Stimulated activated CD8-positive, alpha-beta memory T cell treated with anti-CD3 and anti-CD28 coated beads, Interleukin-7, amount 100 ng/mL, for 4 hours (primary cell): ENCODE measurements around the gene MFSD12.
"Not testable (repeated sequence)": the region's sequence is repeated elsewhere in the genome, so short reads cannot be mapped to it uniquely, and the experiment has no call there.

ENCODE experiments used
- DNase-seq, 2 donors: peaks; one replicate each; pipeline ENCODE4 v3.0.0-alpha.2; 2020; ENCODE audit warnings: low read depth in 2 of 2

Gene MFSD12

GRCh38 chr19:3584036-3584802, 26.8 kb upstream of the MFSD12 start:
- not testable (repeated sequence) for DNase-seq

DNA sequence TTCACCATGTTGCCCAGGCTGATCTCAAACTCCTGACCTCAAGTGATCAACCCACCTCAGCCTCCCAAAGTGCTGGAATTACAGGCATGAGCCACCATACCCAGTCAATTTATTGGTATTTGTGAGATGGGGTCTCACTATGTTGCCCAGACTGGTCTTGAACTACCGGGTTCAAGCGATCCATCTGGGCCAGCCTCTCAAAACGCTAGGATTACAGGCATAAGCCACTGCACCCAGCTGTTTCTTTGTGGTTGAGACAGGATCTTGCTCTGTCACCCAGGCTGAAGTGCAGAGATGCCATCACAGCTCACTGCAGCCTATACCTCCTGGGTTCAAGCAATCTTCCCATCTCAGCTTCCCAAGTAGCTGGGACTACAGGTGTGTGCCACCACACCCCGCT, 24.4 kb upstream of the MFSD12 start:
- DNase-seq, result not testable (repeated sequence)

GRCh38 chr19:3580156-3580934, 23.0 kb upstream of the MFSD12 start:
- no peak for DNase-seq

DNA sequence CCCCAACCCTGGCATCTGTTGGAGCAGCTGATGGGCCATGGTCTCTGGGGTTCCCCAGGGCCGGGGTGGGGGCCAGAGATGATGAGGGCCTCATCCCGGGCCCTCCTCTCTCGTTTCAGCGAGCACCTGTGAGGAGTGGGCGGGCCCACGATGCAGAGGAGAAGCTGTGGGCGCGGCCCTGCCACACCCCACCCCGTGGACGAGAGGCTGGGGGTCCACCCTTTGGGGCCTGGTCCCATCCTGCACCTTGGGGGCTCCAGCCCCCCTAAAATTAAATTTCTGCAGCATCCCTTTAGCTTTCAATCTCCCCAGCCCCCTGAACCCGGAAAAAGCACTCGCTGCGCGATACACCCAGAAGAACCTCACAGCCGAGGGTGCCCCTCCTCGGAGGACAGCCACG, 21.0 kb upstream of the MFSD12 start:
- DNase-seq, result no peak

DNA sequence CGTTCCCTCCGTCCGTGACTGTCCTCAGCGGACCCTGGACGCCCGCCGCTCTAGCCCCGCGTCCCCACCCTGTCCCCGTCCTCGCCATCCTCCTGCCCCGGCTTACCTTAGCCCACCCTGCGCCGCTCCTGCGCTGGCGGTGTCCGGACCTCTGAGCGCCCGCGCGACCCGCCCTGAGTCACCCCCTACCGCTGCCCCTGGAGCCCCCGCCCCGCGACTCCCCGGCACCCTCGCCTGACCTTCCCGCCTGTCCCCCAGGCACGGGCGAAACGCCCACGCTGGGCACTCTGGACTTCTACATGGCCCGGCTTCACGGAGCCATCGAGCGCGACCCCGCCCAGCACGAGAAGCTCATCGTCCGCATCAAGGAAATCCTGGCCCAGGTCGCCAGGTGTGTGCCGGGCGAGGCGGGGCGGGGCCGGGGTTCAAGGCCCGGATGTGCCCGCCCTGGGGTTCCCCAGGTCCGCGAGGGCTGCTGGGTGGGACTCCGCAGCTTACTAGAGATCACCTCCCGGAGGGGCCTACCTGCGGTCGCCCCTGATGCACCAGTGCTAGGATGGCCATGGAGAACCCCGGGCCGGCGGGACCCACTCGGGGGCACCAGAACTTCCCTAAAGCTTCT, 20.4 kb upstream of the MFSD12 start:
- DNase-seq, result no peak

- no peak for DNase-seq
These were observed 19.5 kb upstream of the MFSD12 start for GRCh38 chr19:3576696-3577443.

- DNase-seq, result no peak
These were observed 18.7 kb upstream of the MFSD12 start for GRCh38 chr19:3575949-3576673.

- DNase-seq, result no peak
These were observed 17.9 kb upstream of the MFSD12 start for GRCh38 chr19:3575260-3575741.

GRCh38 chr19:3573858-3574637, 16.7 kb upstream of the MFSD12 start:
- DNase-seq, result peak; percentile 63 to 67

- DNase-seq, result no peak
These were observed 15.9 kb upstream of the MFSD12 start for GRCh38 chr19:3573162-3573857.

GRCh38 chr19:3572855-3573161, 15.4 kb upstream of the MFSD12 start, which contains the start of gene HMG20B:
TSS of gene HMG20B (plus strand) at chr19:3572944. CDS start at chr19:3573310, 366 bp downstream.
- DNase-seq, result no peak

GRCh38 chr19:3572132-3572854, 14.9 kb upstream of the MFSD12 start:
- DNase-seq, result peak; percentile 99 to 100

GRCh38 chr19:3570606-3571011, 13.2 kb upstream of the MFSD12 start:
- DNase-seq, result no peak

DNA sequence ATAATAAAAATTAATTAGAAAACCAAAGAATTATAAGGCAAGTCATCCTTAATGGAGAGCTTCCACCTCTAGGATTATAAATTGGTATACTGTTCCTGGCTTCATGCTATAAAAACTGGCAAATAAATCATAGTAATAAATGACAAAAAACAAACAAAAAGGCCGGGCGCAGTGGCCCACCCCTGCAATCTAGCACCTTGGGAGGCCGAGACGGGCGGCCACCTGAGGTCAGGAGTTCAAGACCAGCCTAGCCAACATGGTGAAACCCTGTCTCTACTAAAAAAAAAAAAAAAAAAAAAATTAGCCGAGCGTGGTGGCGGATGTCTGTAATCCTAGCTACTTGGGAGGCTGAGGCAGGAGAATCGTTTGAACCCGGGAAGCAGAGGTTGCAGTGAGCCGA, 12.7 kb upstream of the MFSD12 start:
- not testable (repeated sequence) for DNase-seq

DNA sequence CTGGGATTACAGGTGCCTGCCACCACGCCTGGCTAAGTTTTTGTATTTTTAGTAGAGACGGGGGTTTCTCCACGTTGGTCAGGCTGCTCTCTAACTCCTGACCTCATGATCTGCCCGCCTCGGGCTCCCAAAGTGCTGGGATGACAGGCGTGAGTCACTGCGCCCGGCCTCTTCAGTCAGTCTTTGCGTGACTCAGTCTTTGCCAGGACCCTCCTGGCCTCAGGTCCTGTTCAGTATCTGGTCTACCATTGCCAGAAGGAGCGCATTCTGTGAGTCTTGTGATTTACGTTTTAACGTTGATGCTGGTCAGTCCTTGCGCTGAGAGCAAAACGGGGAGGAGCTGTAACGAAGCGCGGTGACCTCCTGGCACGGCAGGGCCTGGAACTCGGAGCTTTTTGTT, 7.8 kb upstream of the MFSD12 start:
- DNase-seq, result no peak

- DNase-seq, result no peak
These were observed 6.5 kb upstream of the MFSD12 start for GRCh38 chr19:3563709-3564524.

- peak; percentile 43 to 69 for DNase-seq
These were observed 367 bp downstream of the MFSD12 start for GRCh38 chr19:3556978-3557460.

DNA sequence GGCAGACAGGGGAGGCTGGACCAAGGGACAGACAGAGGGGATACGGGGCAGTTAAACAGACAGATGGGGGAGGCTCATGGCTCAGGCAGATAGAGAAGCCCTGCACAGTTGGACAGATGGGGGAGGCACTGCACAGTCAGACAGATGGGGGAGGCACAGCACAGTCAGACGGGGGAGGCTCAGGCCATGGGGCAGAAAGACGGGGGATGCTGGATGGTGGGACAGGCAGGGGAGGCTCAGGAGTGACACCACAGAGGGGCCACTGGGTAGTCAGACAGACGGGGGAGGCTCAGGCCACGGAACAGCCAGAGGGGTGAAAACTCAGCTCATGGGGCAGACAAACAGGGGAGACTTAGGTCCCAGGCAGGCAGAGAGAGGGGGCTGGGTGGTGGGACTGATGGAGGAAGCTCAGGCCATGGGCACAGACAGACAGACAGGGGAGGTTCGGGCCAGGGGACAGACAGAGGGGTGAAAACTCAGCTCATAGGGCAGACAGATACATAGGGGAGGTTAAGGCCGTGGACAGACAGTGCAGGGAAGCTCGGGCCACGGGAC, 886 bp downstream of the MFSD12 start:
- DNase-seq, result no peak
